ENCODE measurements around the gene PRR9.

PRR9 gene

GRCh38 chr1:153251988-153252387, 34.6 kb downstream of the PRR9 start:
- no peak for FAIRE-seq
- no peak for TF ChIP-seq POLR2AphosphoS5 (IDR thresholded peaks at IDR 0.05; ENCODE audit: low read depth, low read length)
- no peak for TF ChIP-seq POLR2A (IDR thresholded peaks at IDR 0.05; ENCODE audit: low read depth, low read length)
- TF ChIP-seq TAF1 (IDR thresholded peaks at IDR 0.05; ENCODE audit: borderline replicate concordance, low read depth, low read length): no peak

GRCh38 chr1:153253076-153253475, 35.7 kb downstream of the PRR9 start:
- DNase-seq (ENCODE audit: insufficient read length): no peak
- no peak for TF ChIP-seq POLR2AphosphoS5 (IDR thresholded peaks at IDR 0.05; ENCODE audit: low read depth, low read length)
- no peak for TF ChIP-seq TAF1 (IDR thresholded peaks at IDR 0.05; ENCODE audit: borderline replicate concordance, low read depth, low read length)
- no peak for TF ChIP-seq POLR2A (IDR thresholded peaks at IDR 0.05; ENCODE audit: low read depth, low read length)
- no peak for FAIRE-seq

More at GRCh38 chr1:153251988-153252387, 34.6 kb downstream of the PRR9 start:
- DNase-seq (ENCODE audit: insufficient read length): no peak

GRCh38 chr1:153253693-153254092, 36.3 kb downstream of the PRR9 start:
- DNase-seq (ENCODE audit: insufficient read length) (no peak), FAIRE-seq (no peak)
- TF ChIP-seq POLR2AphosphoS5 (IDR thresholded peaks at IDR 0.05; ENCODE audit: low read depth, low read length) (no peak), TAF1 (IDR thresholded peaks at IDR 0.05; ENCODE audit: borderline replicate concordance, low read depth, low read length) (no peak), POLR2A (IDR thresholded peaks at IDR 0.05; ENCODE audit: low read depth, low read length) (no peak)

GRCh38 chr1:153259387-153259786, 42.0 kb downstream of the PRR9 start, which contains the start of gene LORICRIN:
Gene LORICRIN (plus strand): TSS chr1:153259687. CDS start chr1:153260950, 1,263 bp downstream.
- FAIRE-seq (no peak), DNase-seq (ENCODE audit: insufficient read length) (no peak)
- TF ChIP-seq POLR2AphosphoS5 (IDR thresholded peaks at IDR 0.05; ENCODE audit: low read depth, low read length) (no peak), TAF1 (IDR thresholded peaks at IDR 0.05; ENCODE audit: borderline replicate concordance, low read depth, low read length) (no peak), POLR2A (IDR thresholded peaks at IDR 0.05; ENCODE audit: low read depth, low read length) (no peak)

GRCh38 chr1:153260585-153261280, 43.3 kb downstream of the PRR9 start:
- TF ChIP-seq TAF1 (IDR thresholded peaks at IDR 0.05; ENCODE audit: borderline replicate concordance, low read depth, low read length) (no peak), POLR2A (IDR thresholded peaks at IDR 0.05; ENCODE audit: low read depth, low read length) (no peak), POLR2AphosphoS5 (IDR thresholded peaks at IDR 0.05; ENCODE audit: low read depth, low read length) (no peak)
- DNase-seq (ENCODE audit: insufficient read length): no peak
- FAIRE-seq: no peak

- TF ChIP-seq POLR2AphosphoS5 (IDR thresholded peaks at IDR 0.05; ENCODE audit: low read depth, low read length) (no peak), TAF1 (IDR thresholded peaks at IDR 0.05; ENCODE audit: borderline replicate concordance, low read depth, low read length) (no peak), POLR2A (IDR thresholded peaks at IDR 0.05; ENCODE audit: low read depth, low read length) (no peak)
- peak; percentile 88 for FAIRE-seq
- DNase-seq (ENCODE audit: insufficient read length): peak; percentile 20
Observed at GRCh38 chr1:153261281-153262069, 44.1 kb downstream of the PRR9 start.

- TF ChIP-seq POLR2AphosphoS5 (IDR thresholded peaks at IDR 0.05; ENCODE audit: low read depth, low read length) (no peak), TAF1 (IDR thresholded peaks at IDR 0.05; ENCODE audit: borderline replicate concordance, low read depth, low read length) (no peak), POLR2A (IDR thresholded peaks at IDR 0.05; ENCODE audit: low read depth, low read length) (no peak)
- DNase-seq (ENCODE audit: insufficient read length) (no peak), FAIRE-seq (no peak)
Observed at GRCh38 chr1:153262070-153262366, 44.6 kb downstream of the PRR9 start.

- FAIRE-seq: peak; percentile 46
- peak; percentile 19 for DNase-seq (ENCODE audit: insufficient read length)
Observed at GRCh38 chr1:153262462-153263157, 45.2 kb downstream of the PRR9 start.

GRCh38 chr1:153265457-153265856, 48.1 kb downstream of the PRR9 start:
- TF ChIP-seq POLR2A (IDR thresholded peaks at IDR 0.05; ENCODE audit: low read depth, low read length): no peak
- no peak for TF ChIP-seq POLR2AphosphoS5 (IDR thresholded peaks at IDR 0.05; ENCODE audit: low read depth, low read length)
- no peak for TF ChIP-seq TAF1 (IDR thresholded peaks at IDR 0.05; ENCODE audit: borderline replicate concordance, low read depth, low read length)
- FAIRE-seq (no peak), DNase-seq (ENCODE audit: insufficient read length) (no peak)

More at GRCh38 chr1:153262462-153263157, 45.2 kb downstream of the PRR9 start:
- TF ChIP-seq POLR2A (IDR thresholded peaks at IDR 0.05; ENCODE audit: low read depth, low read length): no peak
- no peak for TF ChIP-seq POLR2AphosphoS5 (IDR thresholded peaks at IDR 0.05; ENCODE audit: low read depth, low read length)
- no peak for TF ChIP-seq TAF1 (IDR thresholded peaks at IDR 0.05; ENCODE audit: borderline replicate concordance, low read depth, low read length)
